ENCODE results near the gene WIPF3.

The WIPF3 gene

GRCh38 chr7:29852457-29852856, 46.1 kb downstream of the WIPF3 start:
- DNase-seq = no peak

GRCh38 chr7:29853072-29853471, 46.8 kb downstream of the WIPF3 start:
- no peak for DNase-seq

GRCh38 chr7:29853789-29854188, 47.5 kb downstream of the WIPF3 start:
- no peak for DNase-seq

- DNase-seq = no peak
Measured at GRCh38 chr7:29854257-29854938, 48.1 kb downstream of the WIPF3 start.

- DNase-seq = no peak
Measured at GRCh38 chr7:29857654-29858053, 51.3 kb downstream of the WIPF3 start.

GRCh38 chr7:29858191-29858951, 52.1 kb downstream of the WIPF3 start:
- DNase-seq = no peak

GRCh38 chr7:29859104-29859503, 52.8 kb downstream of the WIPF3 start:
- no peak for DNase-seq

GRCh38 chr7:29859524-29860185, 53.3 kb downstream of the WIPF3 start:
- no peak for DNase-seq

- DNase-seq = no peak
Measured at GRCh38 chr7:29860186-29860585, 53.9 kb downstream of the WIPF3 start.

- no peak for DNase-seq
Measured at GRCh38 chr7:29861884-29862283, 55.6 kb downstream of the WIPF3 start.

- DNase-seq = no peak
Measured at GRCh38 chr7:29864656-29865055, 58.3 kb downstream of the WIPF3 start.

GRCh38 chr7:29865526-29865925, 59.2 kb downstream of the WIPF3 start:
- DNase-seq = no peak

GRCh38 chr7:29866490-29866930, 60.2 kb downstream of the WIPF3 start:
- DNase-seq = no peak

- DNase-seq = no peak
Measured at GRCh38 chr7:29871787-29872398, 65.6 kb downstream of the WIPF3 start.

- DNase-seq = no peak
Measured at GRCh38 chr7:29873644-29874294, 67.5 kb downstream of the WIPF3 start.

- DNase-seq = no peak
Measured at GRCh38 chr7:29875741-29876140, 69.4 kb downstream of the WIPF3 start.

- DNase-seq = no peak
Measured at GRCh38 chr7:29877196-29877595, 70.9 kb downstream of the WIPF3 start.

- DNase-seq = peak; percentile 21
Measured at GRCh38 chr7:29878081-29878688, 71.9 kb downstream of the WIPF3 start.

- DNase-seq = peak; percentile 19
Measured at GRCh38 chr7:29879609-29880008, 73.3 kb downstream of the WIPF3 start.

GRCh38 chr7:29881724-29882123, 75.4 kb downstream of the WIPF3 start:
- DNase-seq = no peak

GRCh38 chr7:29882481-29882880, 76.2 kb downstream of the WIPF3 start:
- DNase-seq = no peak

Data from activated CD4-positive, alpha-beta T cell treated with anti-CD3 and anti-CD28 coated beads for 48 hours (primary cell).